SU-DHL-6 (cell line): Measurements from ENCODE around the gene RAB37.

Source experiments
- EZH2phosphoT487 ChIP-seq: fragments of 200-600 bp; sonication (generic), shearing (Covaris generic); conservative IDR thresholded peaks from 2 replicates; pipeline ENCODE4 v1.6.1; 2018; ENCODE audit warnings: mild to moderate bottlenecking, antibody characterized with exemption, low read length, moderate library complexity, mixed read lengths
- TF ChIP-seq, protein P1 (sequence below): fragments of 200-600 bp; sonication (generic); IDR thresholded peaks from one replicate; pipeline ENCODE4 v1.5.1; 2017; ENCODE audit warnings: antibody characterized with exemption, mild to moderate bottlenecking, low read length, moderate library complexity; ENCODE audit not compliant: insufficient read depth, poor library complexity, severe bottlenecking

DNA sequence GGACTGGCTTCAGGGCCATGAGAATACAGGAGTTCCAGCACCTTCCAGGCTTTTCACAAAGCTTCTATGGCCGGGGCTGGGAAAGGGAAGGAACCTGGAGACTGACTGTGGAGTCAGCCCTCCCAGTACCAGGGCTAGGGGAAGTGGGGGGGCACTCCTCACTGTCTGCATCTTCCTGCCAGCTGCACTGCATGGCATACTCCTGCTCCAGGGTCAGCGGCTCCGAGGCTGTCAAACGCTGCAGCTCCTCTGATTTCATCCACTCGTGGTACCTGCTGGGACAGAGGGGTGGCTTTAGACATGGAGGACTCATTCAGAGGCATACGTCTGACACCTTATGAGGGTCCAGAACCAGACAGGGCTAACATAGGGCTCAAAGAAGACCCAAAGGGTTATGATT lies 36.4 kb downstream of the RAB37 start:
- TF ChIP-seq, protein P1, sequence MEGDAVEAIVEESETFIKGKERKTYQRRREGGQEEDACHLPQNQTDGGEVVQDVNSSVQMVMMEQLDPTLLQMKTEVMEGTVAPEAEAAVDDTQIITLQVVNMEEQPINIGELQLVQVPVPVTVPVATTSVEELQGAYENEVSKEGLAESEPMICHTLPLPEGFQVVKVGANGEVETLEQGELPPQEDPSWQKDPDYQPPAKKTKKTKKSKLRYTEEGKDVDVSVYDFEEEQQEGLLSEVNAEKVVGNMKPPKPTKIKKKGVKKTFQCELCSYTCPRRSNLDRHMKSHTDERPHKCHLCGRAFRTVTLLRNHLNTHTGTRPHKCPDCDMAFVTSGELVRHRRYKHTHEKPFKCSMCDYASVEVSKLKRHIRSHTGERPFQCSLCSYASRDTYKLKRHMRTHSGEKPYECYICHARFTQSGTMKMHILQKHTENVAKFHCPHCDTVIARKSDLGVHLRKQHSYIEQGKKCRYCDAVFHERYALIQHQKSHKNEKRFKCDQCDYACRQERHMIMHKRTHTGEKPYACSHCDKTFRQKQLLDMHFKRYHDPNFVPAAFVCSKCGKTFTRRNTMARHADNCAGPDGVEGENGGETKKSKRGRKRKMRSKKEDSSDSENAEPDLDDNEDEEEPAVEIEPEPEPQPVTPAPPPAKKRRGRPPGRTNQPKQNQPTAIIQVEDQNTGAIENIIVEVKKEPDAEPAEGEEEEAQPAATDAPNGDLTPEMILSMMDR = no peak
- no peak for TF ChIP-seq EZH2phosphoT487
